Fibroblast of villous mesenchyme (primary cell): ENCODE data around the gene CORO2A. TPM values are rescaled to one million over a fixed set of nuclear protein-coding genes. Genes with fewer than 3 reads are reported as not detected.

Source experiments
- DNase-seq: peaks from one replicate; pipeline ENCODE4 v3.0.0-alpha.2; 2010; ENCODE audit warnings: low read depth
- H3K4me3 ChIP-seq: 2 replicates; pipeline ENCODE4 v1.5.1; 2011; ENCODE audit warnings: low read depth, mild to moderate bottlenecking, low read length
- CTCF ChIP-seq: IDR thresholded peaks from 2 replicates; pipeline ENCODE4 v1.5.1; 2012; ENCODE audit warnings: low read depth, mild to moderate bottlenecking, low read length; ENCODE audit not compliant: insufficient read depth
- total RNA-seq: library from RNA; depleted of rRNA; stranded (reverse); fragments of >200 nt; gene quantifications from 2 replicates; pipeline ENCODE4 v1.2.3, GENCODE V29; 2012

CORO2A gene
- total RNA-seq, 1 donor = 2.2 TPM

GRCh38 chr9:98207606-98208005 lies 15.2 kb upstream of the CORO2A start:
- no peak for TF ChIP-seq CTCF
- H3K4me3 ChIP-seq = no peak overlapping the region
- DNase-seq = no peak

- no peak for TF ChIP-seq CTCF
- H3K4me3 ChIP-seq = no peak overlapping the region
- DNase-seq = no peak
These were observed 14.3 kb upstream of the CORO2A start for GRCh38 chr9:98206754-98207153.

GRCh38 chr9:98204692-98205091 lies 12.3 kb upstream of the CORO2A start:
- no peak for TF ChIP-seq CTCF
- DNase-seq = no peak
- no peak overlapping the region for H3K4me3 ChIP-seq

- no peak overlapping the region for H3K4me3 ChIP-seq
- no peak for DNase-seq
- no peak for TF ChIP-seq CTCF
These were observed 10.7 kb upstream of the CORO2A start for GRCh38 chr9:98203153-98203552.

GRCh38 chr9:98202252-98202651 lies 9.8 kb upstream of the CORO2A start:
- DNase-seq = no peak
- TF ChIP-seq CTCF = no peak
- H3K4me3 ChIP-seq = no peak overlapping the region

- no peak overlapping the region for H3K4me3 ChIP-seq
- no peak for DNase-seq
- TF ChIP-seq CTCF = no peak
These were observed 9.3 kb upstream of the CORO2A start for GRCh38 chr9:98201749-98202148.

- no peak for TF ChIP-seq CTCF
- H3K4me3 ChIP-seq = no peak overlapping the region
- no peak for DNase-seq
These were observed 8.7 kb upstream of the CORO2A start for GRCh38 chr9:98201102-98201501.
